GM18520 (cell line): ENCODE measurements around the gene POC1A.
"Not testable (repeated sequence)": the region's sequence is repeated elsewhere in the genome, so short reads cannot be mapped to it uniquely, and the experiment has no call there.

Source experiments
- ATAC-seq: cut with Tn5 transposase; IDR thresholded peaks from one replicate; pipeline ENCODE4 v1.9.1; 2021; ENCODE audit not compliant: unreplicated experiment

The POC1A gene

DNA sequence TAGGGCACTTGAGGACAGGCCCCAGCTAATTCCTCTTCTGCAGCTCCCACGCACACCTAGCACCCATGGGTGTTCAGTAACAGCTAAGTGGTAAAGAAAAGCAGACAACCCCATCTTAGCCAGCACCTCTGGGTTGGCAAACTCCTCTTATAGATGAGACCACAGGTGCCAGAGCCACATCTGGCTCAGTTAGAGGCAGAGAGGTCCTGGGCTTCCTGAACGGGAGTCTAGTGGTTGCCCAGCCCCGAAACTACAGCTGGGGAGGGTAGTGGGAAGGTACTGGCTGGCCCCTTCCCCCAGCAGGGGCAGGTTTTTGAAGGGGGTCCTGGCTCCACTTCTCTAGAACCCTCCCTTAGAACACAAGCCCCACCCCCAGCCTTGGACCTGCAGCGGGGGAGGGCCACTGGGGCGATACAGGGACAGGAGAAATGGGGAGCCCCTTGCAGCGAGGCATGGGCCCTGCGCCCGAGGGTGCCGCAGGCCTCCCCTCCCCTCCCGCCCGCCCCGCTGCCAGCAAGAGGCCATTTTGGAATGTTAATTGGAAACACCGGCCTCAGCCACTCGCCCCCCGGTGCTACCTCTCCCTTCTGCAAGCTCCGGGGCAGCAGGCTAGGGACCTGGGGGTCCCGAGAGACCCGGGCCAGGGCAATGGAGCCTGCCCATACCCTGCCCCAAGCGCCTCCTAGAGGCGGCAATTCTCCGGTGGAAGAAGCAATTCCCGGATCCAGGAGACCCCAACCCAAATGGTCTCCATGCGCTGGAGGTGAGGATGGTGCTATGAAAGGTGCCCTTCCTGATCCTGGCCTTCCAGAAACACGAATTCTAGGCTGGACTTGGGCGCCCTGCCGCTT is 99.3 kb downstream of the POC1A start:
- no peak for ATAC-seq

DNA sequence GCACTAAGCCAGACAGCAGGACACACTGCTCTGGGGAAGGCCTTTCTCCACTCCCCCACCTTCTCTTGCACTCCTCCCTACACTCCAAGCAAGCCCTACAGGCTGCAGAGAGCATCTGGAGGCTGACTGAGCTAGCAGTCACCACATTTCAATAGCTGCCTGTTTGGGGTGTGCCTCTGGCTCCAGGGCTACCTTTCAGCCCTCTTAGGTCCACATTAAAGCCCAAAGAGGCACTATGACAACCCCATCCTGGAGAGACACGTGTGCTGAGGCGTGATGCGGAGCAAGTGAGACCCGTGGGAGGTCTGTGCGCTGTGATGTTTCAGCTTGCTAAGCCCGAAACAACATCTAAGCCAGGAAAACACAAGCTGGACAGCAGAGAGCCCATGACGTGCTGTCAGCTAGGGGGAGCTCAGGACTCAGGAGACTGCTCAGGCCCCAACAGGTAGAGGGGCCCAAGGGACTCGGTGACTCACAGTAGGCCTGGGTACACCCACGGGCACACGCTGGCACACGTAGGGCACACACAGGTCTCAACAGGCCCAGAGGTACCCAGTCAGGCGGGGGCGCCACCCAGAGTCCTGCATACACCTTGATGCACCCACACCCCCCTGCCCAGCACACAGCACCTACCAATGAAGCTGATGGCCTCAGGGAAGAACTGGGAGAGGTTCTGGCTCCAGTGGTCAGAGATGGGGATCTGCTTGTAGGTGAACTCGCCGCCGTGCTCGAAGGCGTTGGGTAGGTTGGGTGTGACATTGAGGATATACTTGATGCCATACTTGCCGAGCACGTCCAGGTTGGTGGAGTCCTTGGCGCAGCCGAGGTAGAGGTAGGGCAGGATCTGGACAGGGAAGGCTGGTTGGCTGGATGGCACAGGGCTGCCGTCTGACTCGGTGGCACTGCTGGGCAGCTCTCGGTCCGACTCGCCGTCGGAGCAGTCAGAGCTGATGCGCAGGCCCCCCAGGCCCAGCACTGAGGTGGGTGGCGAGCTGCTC is 100.6 kb downstream of the POC1A start:
- no peak for ATAC-seq

DNA sequence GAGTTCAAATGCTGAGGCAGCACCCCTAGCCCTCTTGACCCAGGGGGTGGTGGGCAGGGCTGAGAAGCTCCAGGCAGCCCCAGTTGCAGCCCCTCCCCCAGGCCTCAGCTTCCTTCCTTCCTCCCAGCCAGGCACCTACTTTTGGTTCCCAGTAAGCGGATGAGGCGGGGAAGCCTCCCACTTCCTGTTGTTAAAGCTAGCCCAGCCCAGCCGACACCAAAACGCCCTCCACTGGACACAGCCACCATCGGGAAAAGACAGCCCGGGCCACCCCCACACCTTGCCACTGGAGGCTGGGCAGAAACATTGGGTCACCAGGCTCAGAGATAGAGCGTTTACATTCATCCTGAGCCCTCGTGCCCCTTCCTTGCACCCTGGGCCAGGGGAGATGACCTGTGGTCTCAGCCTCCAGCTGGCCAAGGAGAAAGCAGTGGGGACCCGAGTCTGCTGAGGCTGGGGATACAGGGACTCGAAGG is 101.4 kb downstream of the POC1A start:
- ATAC-seq = no peak

DNA sequence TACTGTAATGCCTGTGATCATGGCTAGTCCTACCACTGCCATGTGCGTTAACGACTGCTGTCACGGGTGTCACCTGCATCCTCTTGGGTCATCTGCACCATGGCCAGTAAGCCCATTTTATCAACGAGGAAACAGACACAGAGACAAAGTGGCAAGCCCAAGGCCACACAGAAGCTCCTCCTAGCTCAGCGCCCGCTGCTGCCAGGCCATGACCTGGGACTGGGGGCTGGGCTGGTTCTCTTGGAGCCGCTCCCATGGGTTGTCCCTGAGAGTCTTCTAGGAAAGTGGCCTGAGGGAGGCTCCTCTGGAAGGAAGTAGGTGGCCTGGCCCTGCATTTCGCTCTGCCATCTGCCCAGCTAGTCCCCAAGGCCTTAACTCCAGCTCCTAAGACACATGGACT is 102.8 kb downstream of the POC1A start:
- no peak for ATAC-seq

DNA sequence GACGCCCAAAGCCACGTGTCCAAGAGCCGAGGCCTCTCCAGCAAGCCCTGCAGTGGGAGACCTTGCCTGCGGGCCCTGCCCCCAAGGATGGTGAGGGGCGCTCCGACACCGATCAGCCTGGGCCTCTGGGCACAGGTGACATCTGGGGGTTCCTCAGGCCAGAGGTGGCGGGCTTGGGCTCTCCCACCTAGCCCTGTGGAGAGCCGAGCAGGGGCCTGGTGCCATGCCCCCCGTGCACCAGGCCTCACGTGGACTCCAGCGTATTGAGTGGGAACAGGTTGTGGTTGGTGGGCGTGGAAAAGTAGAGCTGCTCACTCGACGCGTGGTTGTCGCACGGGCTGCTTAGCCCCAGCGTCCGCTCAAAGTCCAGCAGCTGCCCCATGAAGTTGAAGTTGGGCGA is 103.7 kb downstream of the POC1A start:
- no peak for ATAC-seq

DNA sequence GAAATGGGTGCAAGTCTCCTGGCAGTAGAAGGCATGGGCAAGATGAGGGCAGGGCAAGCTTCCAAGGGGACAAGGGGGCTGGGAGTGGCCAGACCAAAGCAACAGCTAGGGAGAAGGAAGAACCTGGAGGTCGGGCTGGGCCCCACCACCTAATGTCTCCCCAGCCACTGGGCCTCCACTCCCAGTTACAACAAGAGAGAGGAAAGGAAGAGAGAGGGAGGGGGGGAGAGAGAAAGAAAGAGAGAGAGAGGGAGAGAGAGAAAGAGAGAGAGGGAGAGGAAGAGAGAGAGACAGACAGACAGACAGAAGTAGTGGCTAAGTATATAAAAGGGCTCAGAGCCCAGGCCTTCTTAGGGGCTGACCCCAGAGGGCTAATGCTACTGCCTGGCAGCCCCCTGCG is 104.7 kb downstream of the POC1A start:
- ATAC-seq = no peak

DNA sequence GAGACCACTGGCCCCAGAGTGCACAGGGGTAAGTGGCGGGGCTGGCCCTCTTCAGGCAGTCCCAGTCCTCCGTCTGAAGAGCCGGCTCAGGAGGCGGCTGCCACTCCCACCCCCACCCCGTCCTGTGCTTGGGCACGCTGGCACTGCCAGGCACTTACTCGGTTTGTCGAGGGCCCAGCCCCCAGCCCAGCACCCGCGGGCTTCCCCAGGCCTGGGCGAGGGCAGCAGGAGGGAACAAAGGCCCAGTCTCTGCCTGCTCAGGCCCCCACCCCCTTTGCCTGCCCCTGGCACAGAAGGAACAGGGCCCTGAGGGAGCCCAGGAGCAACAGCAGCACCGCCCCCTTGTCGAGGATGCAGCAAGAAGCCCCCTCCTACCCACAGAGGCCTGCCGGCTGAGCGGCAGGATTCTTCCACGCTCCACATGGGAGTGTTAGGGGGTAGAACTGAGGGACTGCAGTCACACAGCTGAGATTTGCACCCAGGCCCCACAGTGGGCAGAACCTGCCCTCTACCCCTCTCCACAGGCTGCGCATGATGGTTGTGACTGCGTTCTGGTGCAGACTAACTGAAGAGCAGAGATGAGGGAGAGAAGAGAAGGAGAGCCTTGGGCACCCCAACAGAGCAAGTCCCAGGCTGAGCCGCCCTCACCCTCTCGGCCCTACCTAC is 106.8 kb downstream of the POC1A start:
- no peak for ATAC-seq

DNA sequence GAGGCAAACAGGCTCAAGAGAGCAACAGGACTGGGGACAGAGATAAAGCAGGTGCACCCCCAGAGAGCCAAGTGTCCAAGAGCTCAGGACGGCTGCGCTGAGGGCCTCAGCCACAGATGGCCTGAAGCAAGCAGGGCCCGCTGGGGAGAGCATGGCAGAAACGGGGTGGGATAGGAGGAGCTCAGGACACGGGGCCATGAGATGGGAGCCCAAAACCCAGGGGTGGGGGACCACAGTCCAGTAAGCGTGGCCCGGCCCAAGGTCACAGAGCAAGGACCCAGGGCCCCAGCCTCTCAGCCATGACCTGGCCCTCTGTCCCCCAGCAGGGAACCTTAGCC is 107.4 kb downstream of the POC1A start:
- no peak for ATAC-seq

DNA sequence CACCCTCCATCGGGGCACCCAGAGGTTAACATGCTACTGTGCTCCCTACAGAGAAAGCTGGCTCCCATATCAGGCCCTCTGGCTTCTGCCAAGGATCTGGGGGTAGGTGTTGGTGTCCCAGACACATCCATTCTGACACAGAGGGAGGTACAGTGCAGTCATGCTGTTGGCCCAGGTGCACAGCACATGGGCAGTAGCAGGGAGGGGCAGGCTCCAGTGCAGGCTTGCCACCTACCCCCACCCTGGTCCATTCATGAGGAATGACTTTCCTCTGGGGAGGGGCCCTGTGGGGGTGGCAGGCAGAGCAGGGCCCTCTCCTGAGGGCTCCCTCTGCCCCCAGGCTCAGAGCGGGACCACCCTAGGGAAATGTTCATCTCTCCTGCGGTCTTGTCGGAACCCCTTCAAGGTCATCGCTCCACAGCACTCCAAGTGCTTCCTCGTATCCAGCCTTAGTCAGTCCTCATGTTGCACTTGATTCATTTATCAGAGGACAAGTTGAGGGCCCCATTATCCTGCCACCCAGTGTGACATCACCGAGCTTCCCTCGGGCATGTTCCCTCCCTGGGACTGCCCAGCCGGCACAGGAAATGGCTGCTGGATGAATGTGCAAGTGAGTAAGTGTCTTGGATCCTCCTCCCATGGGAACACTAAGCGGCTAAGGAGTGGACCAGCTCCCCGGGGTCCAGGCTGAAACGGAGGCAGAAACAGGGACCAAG is 107.9 kb downstream of the POC1A start:
- ATAC-seq = no peak

DNA sequence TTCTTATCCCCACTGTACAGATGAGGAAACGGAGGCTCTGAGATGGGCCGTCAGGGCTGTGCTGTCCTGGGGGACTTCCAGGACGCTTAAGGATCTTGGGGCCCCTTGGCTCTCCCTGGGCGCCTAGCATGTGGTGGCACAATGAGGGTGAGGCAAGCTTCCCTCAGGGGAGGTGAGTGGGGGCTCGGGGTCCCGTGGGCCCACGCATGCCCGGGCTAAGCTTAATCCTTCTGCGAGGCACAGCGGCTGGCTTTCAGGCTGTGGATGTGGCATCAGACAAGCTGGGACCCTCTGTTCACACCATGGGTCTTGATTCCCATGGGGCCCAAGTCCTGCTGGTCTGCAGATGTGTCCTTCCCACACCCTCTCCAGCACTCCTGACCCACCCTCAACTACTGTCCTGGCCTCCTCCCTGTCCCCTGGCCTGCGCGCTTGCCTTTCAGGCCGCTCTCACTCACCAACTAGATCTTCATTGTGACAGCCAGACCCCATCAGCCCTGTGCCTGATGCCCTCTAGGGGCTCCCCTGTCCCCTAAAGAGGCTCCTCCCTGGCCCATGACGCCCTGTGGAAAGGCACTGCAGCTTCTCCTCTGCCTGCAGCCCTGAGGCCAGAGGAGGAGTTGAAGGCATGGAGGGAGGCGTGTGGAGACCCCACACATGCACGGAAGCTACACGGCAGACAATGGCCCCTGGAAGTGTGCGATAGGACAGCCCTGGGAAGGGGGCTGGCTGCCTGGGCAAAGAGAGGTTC is 109.2 kb downstream of the POC1A start:
- ATAC-seq = no peak

DNA sequence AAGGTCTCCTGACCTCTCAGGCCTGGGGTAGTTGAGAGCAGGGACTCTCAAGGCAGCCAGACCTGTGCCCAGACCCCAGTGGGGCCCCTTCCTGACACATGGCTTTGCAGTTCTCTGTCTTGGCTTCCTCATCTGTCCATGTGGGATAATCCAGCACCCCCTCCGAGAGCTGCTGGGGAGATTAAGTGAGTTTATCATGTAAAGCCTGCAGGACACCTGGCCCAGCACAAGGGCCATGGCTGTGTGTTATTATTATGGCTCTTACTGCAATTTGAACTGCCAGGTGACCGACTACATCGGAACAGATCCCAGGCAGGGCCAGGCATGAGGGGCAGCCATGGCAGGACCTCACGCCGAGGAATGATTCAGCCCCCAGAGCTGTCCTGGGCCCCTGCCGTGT is 110.5 kb downstream of the POC1A start:
- no peak for ATAC-seq

DNA sequence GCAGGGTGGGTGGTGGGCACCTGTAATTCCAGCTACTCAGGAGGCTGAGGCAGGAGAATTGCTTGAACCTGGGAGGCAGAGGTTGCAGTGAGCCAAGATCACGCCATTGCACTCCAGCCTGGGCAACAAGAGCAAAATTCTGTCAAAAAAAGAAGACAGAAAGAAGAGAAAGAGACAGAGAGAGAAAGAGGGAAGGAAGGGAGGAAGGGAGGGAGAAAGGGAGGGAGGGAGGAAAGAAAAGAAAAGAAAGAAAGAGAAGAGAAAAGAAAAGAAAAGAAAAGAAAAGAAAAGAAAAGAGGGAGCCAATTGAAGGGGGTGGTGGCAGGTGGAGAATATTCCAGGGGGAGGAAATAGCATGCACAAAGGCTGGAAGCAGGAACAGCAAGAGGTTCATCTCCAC is 111.2 kb downstream of the POC1A start:
- ATAC-seq = not testable (repeated sequence)

DNA sequence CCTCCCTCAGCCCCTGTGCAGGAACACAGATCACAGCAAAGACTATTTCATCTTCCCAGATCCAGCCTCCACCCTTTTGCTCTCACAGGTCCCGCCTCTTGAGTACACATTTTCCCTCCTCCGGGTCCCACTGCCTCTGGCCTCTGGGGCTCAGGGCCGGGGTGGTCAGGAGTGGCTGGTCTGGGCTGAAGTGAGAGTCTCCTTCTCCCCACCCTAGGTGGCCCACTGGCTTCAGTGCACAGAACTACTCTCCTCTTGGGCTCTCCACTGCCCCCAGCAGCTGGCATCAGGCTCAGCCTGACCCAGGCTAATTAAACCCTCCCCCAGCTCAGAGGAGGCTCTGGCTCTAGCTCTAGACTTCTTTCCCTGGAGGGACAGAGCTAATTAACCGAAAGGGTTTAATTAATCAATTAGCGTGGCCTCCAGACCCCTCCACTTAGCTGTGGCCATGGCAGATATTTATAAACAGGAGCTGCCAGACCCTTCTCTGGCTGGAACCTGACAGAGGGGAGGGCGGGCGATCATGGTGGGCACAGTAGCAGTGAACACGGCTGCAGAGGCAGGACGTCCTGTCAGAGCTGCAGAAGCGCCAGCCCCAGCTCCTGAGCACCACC is 113.0 kb downstream of the POC1A start:
- ATAC-seq = no peak

DNA sequence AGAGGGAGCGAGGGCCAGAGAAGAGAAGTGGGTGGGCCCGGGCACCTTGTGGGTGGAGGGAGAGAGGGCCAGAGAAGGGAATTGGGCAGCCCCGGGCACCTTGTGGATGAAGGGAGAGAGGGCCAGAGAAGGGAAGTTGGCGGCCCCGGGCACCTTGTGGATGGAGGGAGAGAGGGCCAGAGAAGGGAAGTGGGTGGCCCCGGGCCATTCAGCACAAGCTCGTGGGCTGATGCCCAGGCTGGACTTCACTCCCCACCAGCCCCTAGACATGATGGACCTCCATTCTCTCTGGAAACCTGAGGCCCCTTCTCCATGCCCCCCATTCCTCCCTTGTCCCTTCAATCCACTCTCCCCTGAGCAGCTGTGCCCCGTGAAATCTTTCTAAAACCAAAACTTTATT is 113.6 kb downstream of the POC1A start:
- no peak for ATAC-seq

DNA sequence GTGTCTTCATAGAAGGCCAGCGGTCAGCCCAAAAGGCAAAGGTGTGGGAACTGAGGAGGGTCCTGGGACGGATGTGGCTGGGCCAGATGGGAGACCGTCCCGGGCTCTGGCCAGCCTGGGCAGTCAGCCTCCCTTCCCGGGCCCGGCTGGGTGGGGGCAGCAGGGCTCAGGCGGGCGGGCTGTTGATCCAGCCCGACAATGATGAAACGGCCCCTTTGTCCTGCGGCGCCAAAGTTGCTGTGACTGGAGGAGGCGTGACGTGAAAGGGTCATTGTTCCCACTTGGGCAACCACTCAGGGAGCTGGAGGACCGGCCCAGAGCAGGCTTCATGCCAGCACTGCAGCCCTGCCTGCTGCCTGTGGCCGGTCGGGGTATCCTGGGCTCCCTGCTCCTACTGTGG is 114.4 kb downstream of the POC1A start:
- ATAC-seq = no peak

DNA sequence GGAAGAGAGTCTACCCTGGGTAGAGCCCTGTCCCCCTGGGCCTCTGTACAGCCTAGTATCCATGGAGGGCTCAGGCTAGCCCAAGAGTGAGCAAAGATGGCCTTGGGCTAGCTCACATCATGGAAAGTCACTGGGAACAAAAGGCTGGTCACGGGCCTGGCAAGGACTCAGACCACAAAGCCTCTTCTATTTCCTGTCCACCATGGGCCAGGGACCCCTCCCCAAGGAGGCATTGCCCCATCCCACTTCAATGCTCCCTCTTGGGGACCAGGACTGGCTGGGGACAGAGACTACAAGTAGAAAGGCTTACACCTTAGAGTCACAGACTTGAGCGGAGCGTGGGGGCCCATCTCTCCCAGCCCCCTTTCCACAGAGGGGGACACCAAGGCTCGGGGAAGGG is 114.8 kb downstream of the POC1A start:
- ATAC-seq = no peak

DNA sequence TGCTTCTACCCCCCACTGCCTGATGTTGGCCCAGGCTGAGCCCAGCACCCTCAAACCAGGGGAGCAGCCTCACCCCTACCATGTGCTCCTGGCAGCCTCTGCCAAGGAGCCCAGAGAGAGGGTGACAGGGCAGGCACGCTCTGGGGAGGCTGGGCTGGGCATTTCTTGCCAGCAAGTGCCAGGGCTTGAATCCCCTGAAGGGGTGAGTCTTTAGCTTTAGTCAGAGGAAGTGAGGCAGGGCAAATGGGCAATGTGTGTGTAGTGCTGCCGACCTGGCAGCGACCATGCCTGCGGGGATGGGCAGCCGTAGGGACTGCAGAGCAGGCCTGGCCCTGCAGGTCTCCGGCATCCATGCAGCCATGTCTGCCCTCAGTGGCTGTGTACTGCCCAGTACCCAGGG is 116.0 kb downstream of the POC1A start:
- ATAC-seq = no peak

DNA sequence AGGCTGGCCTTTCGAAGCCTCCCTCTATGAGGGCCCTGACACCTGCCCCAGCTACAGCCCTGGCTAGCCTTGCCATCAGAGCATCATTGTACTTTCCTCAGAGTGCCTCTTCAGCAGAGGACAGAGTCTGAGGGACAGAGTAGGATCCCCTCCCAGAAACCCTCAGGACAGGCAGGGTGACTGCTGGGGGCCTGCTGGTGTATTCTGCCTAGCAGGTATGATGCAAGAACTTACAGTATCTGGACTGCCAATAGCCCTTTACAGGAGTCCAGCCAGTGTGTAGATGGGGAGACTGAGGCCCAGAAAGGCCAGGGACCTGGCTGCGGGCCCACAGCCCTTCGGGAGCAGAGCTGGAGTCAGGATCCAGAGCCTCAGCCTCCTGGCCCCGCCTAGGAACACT is 116.9 kb downstream of the POC1A start:
- no peak for ATAC-seq

DNA sequence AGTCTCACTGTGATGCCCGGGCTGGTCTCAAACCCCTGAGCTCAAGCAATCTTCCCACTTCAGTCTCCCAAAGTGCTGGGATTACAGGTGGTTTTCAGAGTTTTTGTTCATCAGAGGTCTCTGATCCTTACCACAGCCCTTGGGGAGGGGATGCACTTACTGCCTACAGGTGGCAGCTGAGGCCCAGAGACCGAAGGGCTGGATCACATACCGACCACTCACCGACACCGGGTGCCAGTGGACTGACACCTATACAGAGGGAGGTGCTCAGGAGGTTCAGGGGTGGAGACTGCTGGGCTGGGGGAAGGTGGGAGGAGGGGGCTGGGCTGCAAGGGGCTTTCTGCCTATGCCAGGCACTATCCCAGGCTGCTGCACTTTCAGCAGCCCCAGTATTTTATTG is 117.4 kb downstream of the POC1A start:
- no peak for ATAC-seq
